Measurements from ENCODE around the gene CALML6. TPM values are rescaled to one million over a fixed set of nuclear protein-coding genes. Genes with fewer than 3 reads are reported as not detected.

CALML6 gene
- total and polyA plus RNA-seq, 9 donors = 0.04 to 0.43 (median 0.13) TPM; not detected in 2

GRCh38 chr1:1920057-1920607, 5.1 kb downstream of the CALML6 start:
- Histone ChIP-seq H3K4me3 (peak overlapping the region; percentile 44), H3K27ac (peak overlapping the region in 1 of 2 donors; percentile 57), H3K27me3 (no peaks in the 10 kb centered on the region), H3K36me3 (no peaks in the 10 kb centered on the region), H3K9me3 (no peaks in the 10 kb centered on the region), H3K4me1 (ENCODE audit: insufficient read depth) (peaks cover 6% of the 10 kb centered on the region)
- no peak for DNase-seq
- WGBS, 3 donors = 84 to 88% (median 85%) methylated on average over 6 of the region's 6 CpGs
- intact Hi-C loops (cut with DNase I) = no loop called here
- TF ChIP-seq EP300 (IDR thresholded peaks at IDR 0.05) (no peak), CTCF (IDR thresholded peaks at IDR 0.05) (no peak), POLR2A (IDR thresholded peaks at IDR 0.05) (no peak)

- TF ChIP-seq POLR2A (IDR thresholded peaks at IDR 0.05) (no peak), EP300 (IDR thresholded peaks at IDR 0.05) (no peak), CTCF (IDR thresholded peaks at IDR 0.05) (no peak)
- peak in 2 of 5 donors; percentile 52 for DNase-seq
- 81 to 89% (median 82%) methylated on average over 27 of the region's 27 CpGs for WGBS, 3 donors
- intact Hi-C loops (cut with DNase I) = no loop called here
- H3K4me1 ChIP-seq (ENCODE audit: insufficient read depth) = peaks cover 6% of the 10 kb centered on the region
- no peak overlapping the region for H3K4me3 ChIP-seq
- no peaks in the 10 kb centered on the region for H3K36me3 ChIP-seq
- no peaks in the 10 kb centered on the region for H3K27me3 ChIP-seq
- H3K9me3 ChIP-seq = no peaks in the 10 kb centered on the region
- H3K27ac ChIP-seq = no peak overlapping the region
Observed at GRCh38 chr1:1920608-1921458, 5.8 kb downstream of the CALML6 start.

- peak in 1 of 5 donors; percentile 25 for DNase-seq
- intact Hi-C loops (cut with DNase I) = no loop called here
- TF ChIP-seq POLR2A (IDR thresholded peaks at IDR 0.05) = no peak
- TF ChIP-seq EP300 (IDR thresholded peaks at IDR 0.05) = no peak
- TF ChIP-seq CTCF (IDR thresholded peaks at IDR 0.05) = no peak
- H3K27me3 ChIP-seq = no peaks in the 10 kb centered on the region
- no peaks in the 10 kb centered on the region for H3K9me3 ChIP-seq
- no peaks in the 10 kb centered on the region for H3K36me3 ChIP-seq
- H3K4me1 ChIP-seq (ENCODE audit: insufficient read depth) = peaks cover 6% of the 10 kb centered on the region
- no peak overlapping the region for H3K27ac ChIP-seq
- WGBS, 3 donors = 75 to 88% (median 75%) methylated on average over 5 to 6 of the region's 6 CpGs
- H3K4me3 ChIP-seq = no peak overlapping the region
Observed at GRCh38 chr1:1921459-1921862, 6.4 kb downstream of the CALML6 start.

- Histone ChIP-seq H3K27me3 (no peaks in the 10 kb centered on the region), H3K27ac (no peak overlapping the region), H3K4me1 (ENCODE audit: insufficient read depth) (peaks cover 6% of the 10 kb centered on the region), H3K36me3 (no peaks in the 10 kb centered on the region), H3K4me3 (no peak overlapping the region), H3K9me3 (no peaks in the 10 kb centered on the region)
- intact Hi-C loops (cut with DNase I) = no loop called here
- DNase-seq = peak in 2 of 5 donors; percentile 38 to 40
- TF ChIP-seq CTCF (IDR thresholded peaks at IDR 0.05) (no peak), EP300 (IDR thresholded peaks at IDR 0.05) (no peak), POLR2A (IDR thresholded peaks at IDR 0.05) (no peak)
- 83 to 87% (median 85%) methylated on average over 15 to 16 of the region's 16 CpGs for WGBS, 3 donors
Observed at GRCh38 chr1:1921901-1922701, 7.0 kb downstream of the CALML6 start.
